NCI-H128 (cell line): ENCODE results near the gene CCL20.
"Not testable (repeated sequence)": the region's sequence is repeated elsewhere in the genome, so short reads cannot be mapped to it uniquely, and the experiment has no call there.

Experiments used
- DNase-seq: peaks from one replicate; lab custom pipeline; 2025; ENCODE audit not compliant: unreplicated experiment; lab: John Stamatoyannopoulos, UW

CCL20 gene

GRCh38 chr2:227813562-227814353 is at the start of gene CCL20:
Gene CCL20, plus strand, starts transcription at chr2:227813842. Its CDS starts 70 bp downstream, at chr2:227813912.
- no peak for DNase-seq

GRCh38 chr2:227765788-227766372 is 47.8 kb upstream of the CCL20 start:
- DNase-seq: no peak

- no peak for DNase-seq
Observed at GRCh38 chr2:227766373-227766883, 47.2 kb upstream of the CCL20 start.

GRCh38 chr2:227767830-227768229 is 45.8 kb upstream of the CCL20 start:
- no peak for DNase-seq

GRCh38 chr2:227772197-227772661 is 41.4 kb upstream of the CCL20 start:
- DNase-seq: no peak

- DNase-seq: no peak
Observed at GRCh38 chr2:227772932-227773331, 40.7 kb upstream of the CCL20 start.

GRCh38 chr2:227774011-227774624 is 39.5 kb upstream of the CCL20 start:
- no peak for DNase-seq

- DNase-seq: no peak
Observed at GRCh38 chr2:227774895-227775842, 38.5 kb upstream of the CCL20 start.

GRCh38 chr2:227780981-227781615 is 32.5 kb upstream of the CCL20 start:
- no peak for DNase-seq

- no peak for DNase-seq
Observed at GRCh38 chr2:227781841-227782240, 31.8 kb upstream of the CCL20 start.

GRCh38 chr2:227782804-227783203 is 30.8 kb upstream of the CCL20 start:
- DNase-seq: no peak

- DNase-seq: no peak
Observed at GRCh38 chr2:227783404-227784138, 30.1 kb upstream of the CCL20 start.

- DNase-seq: no peak
Observed at GRCh38 chr2:227785293-227785692, 28.3 kb upstream of the CCL20 start.

GRCh38 chr2:227788561-227789018 is 25.1 kb upstream of the CCL20 start:
- no peak for DNase-seq

- DNase-seq: no peak
Observed at GRCh38 chr2:227789803-227790202, 23.8 kb upstream of the CCL20 start.

- no peak for DNase-seq
Observed at GRCh38 chr2:227793148-227793712, 20.4 kb upstream of the CCL20 start.

GRCh38 chr2:227796045-227796711 is 17.5 kb upstream of the CCL20 start:
- no peak for DNase-seq

- not testable (repeated sequence) for DNase-seq
Observed at GRCh38 chr2:227796768-227797167, 16.9 kb upstream of the CCL20 start.

GRCh38 chr2:227799202-227799601 is 14.4 kb upstream of the CCL20 start:
- no peak for DNase-seq
